K562 (cell line): ENCODE data around the gene PTPN11. TPM values are rescaled to one million over a fixed set of nuclear protein-coding genes. Genes with fewer than 3 reads are reported as not detected.

ENCODE experiments used
- ATAC-seq: fragments of 200-7000 bp; cut with Tn5 transposase; 3 replicates; pipeline ENCODE4 v1.9.1; 2020; ENCODE audit warnings: moderate library complexity
- BruUV-seq: library from RNA; stranded (reverse); fragments of 400-500 nt; replicated peaks from 2 replicates; lab custom pipeline; 2021; lab: Mats Ljungman, UMichigan
- CTCF ChIA-PET: fragments of 300-600 bp; formaldehyde crosslinking; extraction: SDS; loops from one replicate; lab custom pipeline; 2021; ENCODE audit warnings: low intra/inter-chr PET ratio; lab: Yijun Ruan, JAX
- POLR2A ChIA-PET: fragments of 300-600, 350-650 bp; sonication (Branson Sonifier 250); formaldehyde crosslinking; extraction: SDS; loops from one replicate; lab custom pipeline; 2021; ENCODE audit warnings: antibody characterized with exemption, inconsistent platforms; lab: Yijun Ruan, JAX
- DNase-seq, 4 experiments: peaks; one replicate each; pipeline versions ENCODE4 v3.0.0 to v3.0.0-alpha.2; 2011 to 2018; ENCODE audit warnings: low spot score in 3 of 4, mixed read lengths in 3 of 4; ENCODE audit errors: extremely low read depth in 1 of 4
- FAIRE-seq: peaks from 2 replicates; lab custom pipeline; 2011; peaks lifted over from hg19 to GRCh38; lab: Jason Lieb, UNC
- H2AFZ ChIP-seq: 2 replicates; pipeline ENCODE4 v1.6.0; 2011; ENCODE audit warnings: low read depth, low read length, control low read depth, inconsistent platforms
- H3K27ac ChIP-seq: fragments of 200-600 bp; 3 replicates; pipeline ENCODE4 v1.8.0; 2011; ENCODE audit warnings: low read depth, mild to moderate bottlenecking, control low read depth, inconsistent platforms, low read length, moderate library complexity, mixed read lengths; ENCODE audit errors: extremely low read depth
- H3K27me3 ChIP-seq, 2 experiments: fragments of 300-600 bp in 1 of 2; 2 replicates in 1 of 2; 3 replicates in 1 of 2; pipeline versions ENCODE4 v1.6.0 to v1.8.0; 2011; ENCODE audit warnings: inconsistent platforms in 2 of 2, low read length in 2 of 2, mild to moderate bottlenecking in 1 of 2, mixed read lengths in 1 of 2, moderate library complexity in 1 of 2; ENCODE audit not compliant: control insufficient read depth in 2 of 2, insufficient read depth in 2 of 2
- H3K36me3 ChIP-seq: fragments of 300-600 bp; 3 replicates; pipeline ENCODE4 v1.8.0; 2011; ENCODE audit warnings: mild to moderate bottlenecking, low read length, inconsistent platforms; ENCODE audit not compliant: control insufficient read depth, insufficient read depth
- H3K4me1 ChIP-seq, 2 experiments: fragments of 200-600 bp in 1 of 2; replicated peaks in 1 of 2; 2 replicates in 1 of 2; 3 replicates in 1 of 2; pipeline versions ENCODE4 v1.5.1 to v1.8.0; 2011; ENCODE audit warnings: inconsistent platforms in 2 of 2, low read length in 2 of 2, mild to moderate bottlenecking in 1 of 2, mixed read lengths in 1 of 2, moderate library complexity in 1 of 2; ENCODE audit not compliant: control insufficient read depth in 2 of 2, insufficient read depth in 2 of 2
- H3K4me2 ChIP-seq: 2 replicates; pipeline ENCODE4 v1.6.1; 2011; ENCODE audit warnings: low read length, control low read depth, inconsistent platforms, mixed read lengths; ENCODE audit not compliant: insufficient read depth
- H3K4me3 ChIP-seq: fragments of 200-600 bp; sonication (generic), shearing (Covaris generic); 2 replicates; pipeline ENCODE4 v1.5.1; 2016; ENCODE audit warnings: control low read depth, inconsistent platforms
- H3K79me2 ChIP-seq: fragments of 200-600 bp; 3 replicates; pipeline ENCODE4 v1.8.0; 2011; ENCODE audit warnings: low read length, inconsistent platforms; ENCODE audit not compliant: control insufficient read depth, insufficient read depth
- H3K9ac ChIP-seq, 2 experiments: 2 replicates each; pipeline versions ENCODE4 v1.6.0 to v1.6.1; 2011; ENCODE audit warnings: low read depth in 2 of 2, low read length in 2 of 2, control low read depth in 1 of 2, inconsistent platforms in 1 of 2, mild to moderate bottlenecking in 1 of 2, mixed read lengths in 1 of 2; ENCODE audit not compliant: insufficient read depth in 1 of 2
- H3K9me1 ChIP-seq: one replicate; pipeline ENCODE4 v1.6.0; 2011; ENCODE audit warnings: inconsistent platforms, mild to moderate bottlenecking, low read length, moderate library complexity; ENCODE audit not compliant: control insufficient read depth, insufficient read depth
- H3K9me3 ChIP-seq: replicated peaks from 2 replicates; pipeline ENCODE4 v1.5.1; 2011; ENCODE audit warnings: low read depth, low read length, inconsistent platforms; ENCODE audit not compliant: control insufficient read depth, insufficient read depth
- H4K20me1 ChIP-seq: replicated peaks from 2 replicates; pipeline ENCODE4 v1.6.1; 2011; ENCODE audit warnings: low read length, inconsistent platforms, mixed read lengths; ENCODE audit not compliant: control insufficient read depth, insufficient read depth
- HMGXB4 ChIP-seq: sonication (generic); formaldehyde crosslinking; IDR thresholded peaks from 2 replicates; pipeline ENCODE4 v1.8.1; 2023; ENCODE audit warnings: mild to moderate bottlenecking, missing genetic modification reagents
- RBM25 ChIP-seq: fragments of 200-400 bp; formaldehyde crosslinking; IDR thresholded peaks from 2 replicates; pipeline ENCODE4 v1.6.1; 2018; ENCODE audit warnings: low read length, low read depth, moderate library complexity; ENCODE audit not compliant: severe bottlenecking
- ZNF121 ChIP-seq: sonication (generic); formaldehyde crosslinking; conservative IDR thresholded peaks from 2 replicates; pipeline ENCODE4 v1.8.0; 2022; ENCODE audit warnings: missing genetic modification reagents
- WGBS: fragments of 100-300 bp; shearing (Covaris generic); methylation state at CpG from one replicate; pipeline ENCODE4 v1.1.6; 2016; ENCODE audit warnings: low coverage, mixed read lengths; ENCODE audit not compliant: insufficient coverage; ENCODE audit errors: missing lambda C conversion rate; 5-methylcytosine and 5-hydroxymethylcytosine counted together
- in situ Hi-C: fragments of 300-500 bp; cut with MboI; formaldehyde crosslinking; loops from 4 replicates; pipeline ENCODE4 v1.15.0; 2018; ENCODE audit warnings: inconsistent platforms, mixed read lengths
- intact Hi-C: fragments of 100-400 bp; cut with micrococcal nuclease; formaldehyde crosslinking; loops from 2 replicates; pipeline ENCODE4 v1.14.2; 2022
- polyA plus RNA-seq, 8 experiments: library from polyadenylated mRNA; depleted of rRNA in 4 of 8; stranded (reverse) in 5 of 8; unstranded in 3 of 8; fragments of >200 nt; fragmentation: Nextera tagmentation in 2 of 8; fragmentation: Illumina TruSeq in 1 of 8; extraction: Ambion mirVana in 2 of 8; extraction: Trizol in 1 of 8; gene quantifications; 2 replicates each; pipeline versions ENCODE4 v1.2.1 to v1.2.3, GENCODE V29; 2011 to 2014; ENCODE audit warnings: inconsistent platforms in 1 of 8, missing spikeins in 1 of 8
- total RNA-seq, 7 experiments: library from RNA; depleted of rRNA in 6 of 7; stranded (reverse); fragments of >200 nt in 6 of 7; fragmentation: Illumina TruSeq in 2 of 7; extraction: Trizol in 2 of 7; gene quantifications; 2 replicates each; pipeline versions ENCODE4 v1.2.1 to v1.2.3, GENCODE V29; 2011 to 2021; ENCODE audit warnings: low replicate concordance in 1 of 7

PTPN11 gene
- total and polyA plus RNA-seq, 9 of the 15 experiments (the other 6 are each of a cell fraction or from before 2014, with no cell fraction given) = 22.5 to 126 (median 79.7) TPM

GRCh38 chr12:112421363-112421762, 2.6 kb downstream of the PTPN11 start:
- no peak overlapping the region for H3K4me3 ChIP-seq
- no peak overlapping the region for H3K4me2 ChIP-seq
- ATAC-seq = no peak
- in situ Hi-C loops = no loop called here
- no peak overlapping the region for H3K9ac ChIP-seq
- H3K9me1 ChIP-seq = no peaks in the 10 kb centered on the region
- TF ChIP-seq ZNF121 (CRISPR knock-in tag) (peak; percentile 38; the same call in 1 of the 2 replicates), RBM25 (peak; percentile 35), HMGXB4 (CRISPR knock-in tag) (no peak)
- TF ChIP-seq, all 486 proteins: peak for 2
- Histone ChIP-seq H3K4me1 (peaks cover 8 to 11% of the 10 kb centered on the region in 2 experiments; a peak in 4 of 5 replicates), H3K27ac (no peak overlapping the region), H3K9me3 (no peaks in the 10 kb centered on the region), H2AFZ (no peak overlapping the region), H4K20me1 (peaks cover 9% of the 10 kb centered on the region), H3K27me3 (no peaks in the 10 kb centered on the region), H3K79me2 (peaks cover 90% of the 10 kb centered on the region), H3K36me3 (peaks cover 36% of the 10 kb centered on the region; the same call in 2 of the 3 replicates)
- 86% methylated on average over 1 of the region's 1 CpG for WGBS
- FAIRE-seq = no peak
- intact Hi-C loops = no loop called here
- ChIA-PET CTCF (no interaction called here), POLR2A (interaction anchor here (1.4 kb wide), 1 partner anchor 9 kb away, joined by 3 read pairs; no protein-coding TSS in a partner anchor)
- no peak for DNase-seq
- BruUV-seq = no TSS peak
